Fibroblast of lung (primary cell): ENCODE results near the gene HOPX. TPM values are rescaled to one million over a fixed set of nuclear protein-coding genes. Genes with fewer than 3 reads are reported as not detected.

Source experiments
- DNase-seq, 2 donors: peaks; one replicate each; pipeline versions ENCODE4 v3.0.0 to v3.0.0-alpha.2; 2010; ENCODE audit warnings: low read depth in 2 of 2
- H2AFZ ChIP-seq: 2 replicates; pipeline ENCODE4 v1.5.1; 2012; ENCODE audit warnings: low read length, control low read depth, inconsistent platforms
- H3K27ac ChIP-seq: 2 replicates; pipeline ENCODE4 v1.5.1; 2011; ENCODE audit warnings: low read length, control low read depth; ENCODE audit not compliant: insufficient read depth
- H3K27me3 ChIP-seq: 2 replicates; pipeline ENCODE4 v1.5.1; 2011; ENCODE audit warnings: mild to moderate bottlenecking, low read length; ENCODE audit not compliant: control insufficient read depth, insufficient read depth
- H3K36me3 ChIP-seq: 2 replicates; pipeline ENCODE4 v1.5.1; 2011; ENCODE audit warnings: low read length; ENCODE audit not compliant: control insufficient read depth, insufficient read depth
- H3K4me1 ChIP-seq: 2 replicates; pipeline ENCODE4 v1.5.1; 2011; ENCODE audit warnings: low read length; ENCODE audit not compliant: control insufficient read depth, insufficient read depth; ENCODE audit errors: extremely low read depth
- H3K4me2 ChIP-seq: 2 replicates; pipeline ENCODE4 v1.5.1; 2011; ENCODE audit warnings: low read length, control low read depth; ENCODE audit not compliant: insufficient read depth; ENCODE audit errors: extremely low read depth
- H3K4me3 ChIP-seq, 4 experiments: fragments of 200-600 bp in 1 of 4; sonication (generic) in 1 of 4; replicated peaks in 1 of 4; 2 replicates each; pipeline ENCODE4 v1.5.1; 2011 to 2016; ENCODE audit warnings: low read length in 4 of 4, low read depth in 3 of 4, mild to moderate bottlenecking in 3 of 4, control low read depth in 2 of 4, inconsistent platforms in 1 of 4, mixed read lengths in 1 of 4; ENCODE audit not compliant: insufficient read depth in 1 of 4; ENCODE audit errors: control extremely low read depth in 1 of 4
- H3K79me2 ChIP-seq: 2 replicates; pipeline ENCODE4 v1.5.1; 2012; ENCODE audit warnings: mild to moderate bottlenecking, low read length, inconsistent platforms; ENCODE audit not compliant: control insufficient read depth, insufficient read depth
- H3K9ac ChIP-seq: 2 replicates; pipeline ENCODE4 v1.5.1; 2011; ENCODE audit warnings: mild to moderate bottlenecking, low read length, control low read depth; ENCODE audit not compliant: insufficient read depth
- H3K9me3 ChIP-seq: 2 replicates; pipeline ENCODE4 v1.5.1; 2012; ENCODE audit warnings: low read depth, low read length; ENCODE audit not compliant: control insufficient read depth, insufficient read depth
- H4K20me1 ChIP-seq: 2 replicates; pipeline ENCODE4 v1.5.1; 2011; ENCODE audit warnings: low read length; ENCODE audit not compliant: control insufficient read depth, insufficient read depth; ENCODE audit errors: extremely low read depth
- EZH2 ChIP-seq: IDR thresholded peaks from 2 replicates; pipeline ENCODE4 v1.5.1; 2012; ENCODE audit warnings: low read length, control low read depth, mild to moderate bottlenecking; ENCODE audit errors: missing control alignments
- polyA plus RNA-seq, 2 donors: library from polyadenylated mRNA; depleted of rRNA in 1 of 2; stranded (reverse) in 1 of 2; unstranded in 1 of 2; fragments of >200 nt; gene quantifications; 2 replicates each; pipeline ENCODE4 v1.2.1, GENCODE V29; 2011 to 2012; ENCODE audit warnings: missing spikeins in 1 of 2
- total RNA-seq: library from RNA; depleted of rRNA; stranded (reverse); fragments of >200 nt; gene quantifications from 2 replicates; pipeline ENCODE4 v1.2.1, GENCODE V29; 2014
- TF ChIP-seq, protein P1 (sequence below), 2 donors: IDR thresholded peaks in 1 of 2; conservative IDR thresholded peaks in 1 of 2; 1 replicate in 1 of 2; 2 replicates in 1 of 2; pipeline ENCODE4 v1.5.1; 2011 to 2012; ENCODE audit warnings: low read length in 2 of 2, control low read depth in 1 of 2, inconsistent platforms in 1 of 2, low read depth in 1 of 2, mild to moderate bottlenecking in 1 of 2

The HOPX gene
- total and polyA plus RNA-seq, 2 donors (not counting 1 experiment from before 2014, with no cell fraction given), result 2.4 to 11.4 TPM

DNA sequence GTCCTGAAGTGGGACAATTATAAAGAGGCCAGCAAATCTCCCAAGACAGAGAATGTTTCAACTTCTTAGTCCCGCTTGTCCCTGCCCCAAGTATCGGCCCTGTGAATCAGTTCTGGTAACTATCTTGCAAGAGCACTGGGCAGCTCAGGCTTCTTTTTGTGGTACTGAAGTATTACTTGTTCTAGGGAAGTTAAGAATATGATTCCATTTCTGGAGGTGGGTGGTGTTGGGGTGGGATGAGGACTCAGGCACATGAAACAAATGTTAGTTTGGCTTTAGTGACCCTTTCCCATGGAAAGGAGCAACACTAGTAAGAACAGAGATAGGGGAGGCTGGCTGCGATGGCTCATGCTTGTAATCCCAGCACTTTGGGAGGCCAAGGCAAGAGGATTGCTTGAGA, 28.9 kb downstream of the HOPX start:
- H2AFZ ChIP-seq, result no peak overlapping the region
- H3K4me3 ChIP-seq, result no peak overlapping the region
- no peaks in the 10 kb centered on the region for H4K20me1 ChIP-seq
- no peaks in the 10 kb centered on the region for H3K79me2 ChIP-seq
- H3K27ac ChIP-seq, result no peak overlapping the region
- H3K4me2 ChIP-seq, result no peak overlapping the region
- no peak for TF ChIP-seq EZH2
- TF ChIP-seq, protein P1, sequence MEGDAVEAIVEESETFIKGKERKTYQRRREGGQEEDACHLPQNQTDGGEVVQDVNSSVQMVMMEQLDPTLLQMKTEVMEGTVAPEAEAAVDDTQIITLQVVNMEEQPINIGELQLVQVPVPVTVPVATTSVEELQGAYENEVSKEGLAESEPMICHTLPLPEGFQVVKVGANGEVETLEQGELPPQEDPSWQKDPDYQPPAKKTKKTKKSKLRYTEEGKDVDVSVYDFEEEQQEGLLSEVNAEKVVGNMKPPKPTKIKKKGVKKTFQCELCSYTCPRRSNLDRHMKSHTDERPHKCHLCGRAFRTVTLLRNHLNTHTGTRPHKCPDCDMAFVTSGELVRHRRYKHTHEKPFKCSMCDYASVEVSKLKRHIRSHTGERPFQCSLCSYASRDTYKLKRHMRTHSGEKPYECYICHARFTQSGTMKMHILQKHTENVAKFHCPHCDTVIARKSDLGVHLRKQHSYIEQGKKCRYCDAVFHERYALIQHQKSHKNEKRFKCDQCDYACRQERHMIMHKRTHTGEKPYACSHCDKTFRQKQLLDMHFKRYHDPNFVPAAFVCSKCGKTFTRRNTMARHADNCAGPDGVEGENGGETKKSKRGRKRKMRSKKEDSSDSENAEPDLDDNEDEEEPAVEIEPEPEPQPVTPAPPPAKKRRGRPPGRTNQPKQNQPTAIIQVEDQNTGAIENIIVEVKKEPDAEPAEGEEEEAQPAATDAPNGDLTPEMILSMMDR (conservative IDR thresholded peaks at IDR 0.05 in 1 of 2, IDR thresholded peaks at IDR 0.05 in 1 of 2; ENCODE audit: low read depth in 1 of 2, low read length in 2 of 2), result no peak
- H3K27me3 ChIP-seq, result peaks cover 3% of the 10 kb centered on the region
- no peaks in the 10 kb centered on the region for H3K4me1 ChIP-seq
- no peaks in the 10 kb centered on the region for H3K36me3 ChIP-seq
- H3K9me3 ChIP-seq, result no peaks in the 10 kb centered on the region
- DNase-seq, result no peak
- H3K9ac ChIP-seq, result no peak overlapping the region

DNA sequence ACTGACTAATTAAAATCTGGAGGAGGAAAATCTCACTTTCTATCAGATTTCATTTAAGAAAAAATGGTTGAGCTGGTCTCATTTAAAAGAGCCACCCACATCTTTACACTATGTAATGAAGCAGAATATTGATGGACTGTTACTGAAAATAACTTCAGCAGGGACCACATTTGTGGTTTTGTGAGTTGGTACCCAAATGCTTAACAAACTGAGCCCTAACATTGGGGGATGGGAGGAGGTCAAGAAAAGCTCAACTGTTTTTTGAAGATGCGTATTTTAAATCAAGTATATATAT, 30.1 kb downstream of the HOPX start:
- Histone ChIP-seq H3K4me2 (no peak overlapping the region), H3K79me2 (no peaks in the 10 kb centered on the region), H3K4me1 (no peaks in the 10 kb centered on the region), H3K4me3 (no peak overlapping the region), H3K27ac (no peak overlapping the region), H4K20me1 (no peaks in the 10 kb centered on the region), H2AFZ (no peak overlapping the region), H3K9me3 (no peaks in the 10 kb centered on the region), H3K36me3 (no peaks in the 10 kb centered on the region), H3K9ac (no peak overlapping the region), H3K27me3 (no peaks in the 10 kb centered on the region)
- no peak for DNase-seq
- no peak for TF ChIP-seq EZH2
- TF ChIP-seq, protein P1 (conservative IDR thresholded peaks at IDR 0.05 in 1 of 2, IDR thresholded peaks at IDR 0.05 in 1 of 2; ENCODE audit: low read depth in 1 of 2, low read length in 2 of 2), result no peak

DNA sequence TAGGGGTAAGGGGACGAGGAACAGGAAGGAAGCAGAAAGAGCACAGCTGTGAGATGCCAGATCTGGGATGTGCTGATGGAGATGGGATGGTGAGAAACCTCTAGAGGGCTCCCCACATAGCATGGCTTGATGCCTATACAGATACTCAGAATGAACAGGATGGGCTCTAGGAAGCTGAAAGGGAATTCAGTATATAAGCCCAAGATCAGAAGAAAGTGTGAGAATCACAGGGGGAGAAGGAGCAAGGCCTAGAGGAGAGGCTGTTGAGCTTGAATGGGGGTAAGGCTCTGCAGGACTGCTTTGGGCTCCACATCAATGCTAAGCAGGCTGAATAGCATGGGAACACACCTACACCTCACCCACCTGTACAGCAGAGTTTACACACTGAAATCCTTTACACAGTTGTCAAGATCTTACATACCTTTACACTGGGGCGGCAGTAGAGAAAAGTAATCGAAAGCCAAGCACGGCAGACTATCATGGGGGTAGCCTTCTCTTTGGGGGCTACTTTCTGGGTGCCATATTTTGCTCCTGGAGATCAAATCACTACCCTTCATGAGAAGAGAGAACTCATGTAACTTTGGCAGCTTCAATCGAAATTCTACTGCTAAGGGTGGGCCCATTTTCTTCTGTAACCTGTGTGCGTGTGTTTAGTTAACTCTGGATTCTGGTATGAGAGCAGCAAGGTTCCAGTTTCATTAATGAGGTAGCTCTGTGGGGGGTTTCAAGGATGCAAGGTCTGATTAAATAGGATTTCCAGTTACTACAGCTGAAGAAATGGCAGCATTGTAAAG, 30.6 kb downstream of the HOPX start:
- no peaks in the 10 kb centered on the region for H3K79me2 ChIP-seq
- no peaks in the 10 kb centered on the region for H3K4me1 ChIP-seq
- no peak for DNase-seq
- no peak for TF ChIP-seq EZH2
- TF ChIP-seq, protein P1 (conservative IDR thresholded peaks at IDR 0.05 in 1 of 2, IDR thresholded peaks at IDR 0.05 in 1 of 2; ENCODE audit: low read depth in 1 of 2, low read length in 2 of 2), result no peak
- H3K36me3 ChIP-seq, result no peaks in the 10 kb centered on the region
- H3K9ac ChIP-seq, result no peak overlapping the region
- H4K20me1 ChIP-seq, result no peaks in the 10 kb centered on the region
- H3K4me2 ChIP-seq, result no peak overlapping the region
- H2AFZ ChIP-seq, result no peak overlapping the region
- H3K27ac ChIP-seq, result no peak overlapping the region
- no peak overlapping the region for H3K4me3 ChIP-seq
- no peaks in the 10 kb centered on the region for H3K9me3 ChIP-seq
- no peaks in the 10 kb centered on the region for H3K27me3 ChIP-seq
